HepG2 (cell line): ENCODE data around the gene CDK11B.

Source experiments
- DNMT1 ChIP-seq: sonication (generic); formaldehyde crosslinking; IDR thresholded peaks from 2 replicates; pipeline ENCODE4 v1.5.1; 2020; ENCODE audit warnings: mild to moderate bottlenecking, missing genetic modification reagents
- FOXK2 ChIP-seq: fragments of 450-650 bp; IDR thresholded peaks from 2 replicates; pipeline ENCODE4 v1.6.1; 2016
- MEIS1 ChIP-seq: sonication (generic); formaldehyde crosslinking; IDR thresholded peaks from 2 replicates; pipeline ENCODE4 v1.9.0; 2021; ENCODE audit warnings: mild to moderate bottlenecking, missing genetic modification reagents, moderate library complexity, borderline replicate concordance
- POLR2A ChIP-seq, 2 experiments: IDR thresholded peaks; 2 replicates each; pipeline ENCODE4 v1.6.1; 2011; ENCODE audit warnings: low read depth in 2 of 2, low read length in 2 of 2, mild to moderate bottlenecking in 1 of 2, moderate library complexity in 1 of 2; ENCODE audit not compliant: insufficient read depth in 1 of 2
- POLR2AphosphoS5 ChIP-seq: IDR thresholded peaks from 2 replicates; pipeline ENCODE4 v1.6.1; 2012; ENCODE audit warnings: low read depth, low read length
- SRF ChIP-seq: IDR thresholded peaks from 2 replicates; pipeline ENCODE4 v1.6.1; 2011; ENCODE audit warnings: mild to moderate bottlenecking, low read depth, low read length, moderate library complexity
- TCF12 ChIP-seq, 2 experiments: fragments of 450-650 bp in 1 of 2; sonication (generic) in 1 of 2; formaldehyde crosslinking in 1 of 2; IDR thresholded peaks; 2 replicates each; pipeline versions ENCODE4 v1.6.1 to v1.8.0; 2017 to 2022; ENCODE audit warnings: antibody characterized with exemption in 1 of 2, mild to moderate bottlenecking in 1 of 2, missing genetic modification reagents in 1 of 2, moderate library complexity in 1 of 2
- TOE1 ChIP-seq: sonication (generic); formaldehyde crosslinking; IDR thresholded peaks from 2 replicates; pipeline ENCODE4 v1.4.0; 2020; ENCODE audit warnings: mild to moderate bottlenecking, missing genetic modification reagents
- ZNF850 ChIP-seq: sonication (generic); formaldehyde crosslinking; conservative IDR thresholded peaks from 2 replicates; pipeline ENCODE4 v1.9.0; 2021; ENCODE audit warnings: mild to moderate bottlenecking, missing genetic modification reagents

- TF ChIP-seq DNMT1 (no peak), MEIS1 (CRISPR knock-in tag) (no peak), FOXK2 (no peak), POLR2AphosphoS5 (no peak), ZNF850 (no peak), SRF (no peak), TCF12 (IDR thresholded peaks at IDR 0.05) (no peak), TCF12 (CRISPR knock-in tag; IDR thresholded peaks at IDR 0.05) (no peak), POLR2A (IDR thresholded peaks at IDR 0.05; ENCODE audit: insufficient read depth in 1 of 2, low read depth in 2 of 2, low read length in 2 of 2) (no peak), TOE1 (no peak)
Observed at GRCh38 chr1:1604374-1605033, 54.3 kb downstream of the CDK11B start.
